ENCODE results near the gene ESRRA.

ESRRA gene

GRCh38 chr11:64344787-64345186, 39.5 kb downstream of the ESRRA start:
- no peak for TF ChIP-seq CTCF (IDR thresholded peaks at IDR 0.05; ENCODE audit: control insufficient read depth, insufficient read depth, low read depth, low read length, missing control alignments)
- DNase-seq (ENCODE audit: low read depth), result no peak
- no peak overlapping the region for H3K4me3 ChIP-seq (ENCODE audit: control insufficient read depth, low read depth, low read length)

- TF ChIP-seq CTCF (IDR thresholded peaks at IDR 0.05; ENCODE audit: control insufficient read depth, insufficient read depth, low read depth, low read length, missing control alignments), result no peak
- H3K4me3 ChIP-seq (ENCODE audit: control insufficient read depth, low read depth, low read length), result no peak overlapping the region
- no peak for DNase-seq (ENCODE audit: low read depth)
These were observed 42.0 kb downstream of the ESRRA start for GRCh38 chr11:64347193-64347867.

GRCh38 chr11:64348383-64349024, 43.2 kb downstream of the ESRRA start:
- no peak overlapping the region for H3K4me3 ChIP-seq (ENCODE audit: control insufficient read depth, low read depth, low read length)
- DNase-seq (ENCODE audit: low read depth), result no peak
- no peak for TF ChIP-seq CTCF (IDR thresholded peaks at IDR 0.05; ENCODE audit: control insufficient read depth, insufficient read depth, low read depth, low read length, missing control alignments)

- H3K4me3 ChIP-seq (ENCODE audit: control insufficient read depth, low read depth, low read length), result no peak overlapping the region
- no peak for TF ChIP-seq CTCF (IDR thresholded peaks at IDR 0.05; ENCODE audit: control insufficient read depth, insufficient read depth, low read depth, low read length, missing control alignments)
- DNase-seq (ENCODE audit: low read depth), result no peak
These were observed 43.7 kb downstream of the ESRRA start for GRCh38 chr11:64349025-64349387.

- DNase-seq (ENCODE audit: low read depth), result no peak
- TF ChIP-seq CTCF (IDR thresholded peaks at IDR 0.05; ENCODE audit: control insufficient read depth, insufficient read depth, low read depth, low read length, missing control alignments), result no peak
- no peak overlapping the region for H3K4me3 ChIP-seq (ENCODE audit: control insufficient read depth, low read depth, low read length)
These were observed 44.1 kb downstream of the ESRRA start for GRCh38 chr11:64349404-64349803.

- no peak for TF ChIP-seq CTCF (IDR thresholded peaks at IDR 0.05; ENCODE audit: control insufficient read depth, insufficient read depth, low read depth, low read length, missing control alignments)
- DNase-seq (ENCODE audit: low read depth), result no peak
- no peak overlapping the region for H3K4me3 ChIP-seq (ENCODE audit: control insufficient read depth, low read depth, low read length)
These were observed 45.9 kb downstream of the ESRRA start for GRCh38 chr11:64351136-64351631.

Measured in AG09309 (cell line).